NCI-H226 (cell line): ENCODE data around the gene BCL10.

Experiments used
- DNase-seq: peaks from one replicate; pipeline ENCODE4 v3.0.0-alpha.2; 2015

BCL10 gene

GRCh38 chr1:85219853-85220610 lies 56.4 kb downstream of the BCL10 start:
- no peak for DNase-seq

GRCh38 chr1:85216697-85217096 lies 59.7 kb downstream of the BCL10 start:
- no peak for DNase-seq
